H9 (cell line): ENCODE results near the gene TNFSF10. TPM values are rescaled to one million over a fixed set of nuclear protein-coding genes. Genes with fewer than 3 reads are reported as not detected.

Experiments used
- DNase-seq: peaks from one replicate; pipeline ENCODE4 v3.0.0-alpha.2; 2017
- H2AFZ ChIP-seq: one replicate; pipeline ENCODE4 v1.6.1; 2013; ENCODE audit warnings: mild to moderate bottlenecking, low read length, control low read depth, moderate library complexity
- H2AK5ac ChIP-seq: 2 replicates; pipeline ENCODE4 v1.6.1; 2013; ENCODE audit warnings: low read length, control low read depth, mixed read lengths; ENCODE audit not compliant: insufficient read length
- H2BK120ac ChIP-seq: one replicate; pipeline ENCODE4 v1.6.1; 2013; ENCODE audit warnings: low read depth, mild to moderate bottlenecking, low read length, control low read depth, inconsistent platforms; ENCODE audit not compliant: poor library complexity, severe bottlenecking
- H2BK12ac ChIP-seq: 2 replicates; pipeline ENCODE4 v1.6.1; 2013; ENCODE audit warnings: low read length, control low read depth, mixed read lengths, low read depth; ENCODE audit not compliant: insufficient read length
- H2BK15ac ChIP-seq: 2 replicates; pipeline ENCODE4 v1.6.1; 2013; ENCODE audit warnings: low read depth, low read length, control low read depth
- H2BK20ac ChIP-seq: one replicate; pipeline ENCODE4 v1.6.1; 2013; ENCODE audit warnings: low read depth, mild to moderate bottlenecking, low read length, control low read depth, inconsistent platforms; ENCODE audit not compliant: poor library complexity, severe bottlenecking
- H2BK5ac ChIP-seq: 2 replicates; pipeline ENCODE4 v1.6.1; 2013; ENCODE audit warnings: low read length, control low read depth, mixed read lengths; ENCODE audit not compliant: insufficient read length
- H3K14ac ChIP-seq: 2 replicates; pipeline ENCODE4 v1.6.1; 2013; ENCODE audit warnings: low read length, control low read depth; ENCODE audit not compliant: insufficient read depth
- H3K18ac ChIP-seq: 2 replicates; pipeline ENCODE4 v1.6.1; 2013; ENCODE audit warnings: low read depth, mild to moderate bottlenecking, mixed read lengths, low read length, control low read depth; ENCODE audit not compliant: insufficient read length
- H3K23ac ChIP-seq: 2 replicates; pipeline ENCODE4 v1.6.1; 2013; ENCODE audit warnings: low read length, control low read depth, mixed read lengths, low read depth; ENCODE audit not compliant: insufficient read length
- H3K23me2 ChIP-seq: 2 replicates; pipeline ENCODE4 v1.6.1; 2013; ENCODE audit warnings: low read depth, mild to moderate bottlenecking, mixed read lengths, low read length, control low read depth; ENCODE audit not compliant: insufficient read length, poor library complexity, severe bottlenecking
- H3K27ac ChIP-seq: 2 replicates; pipeline ENCODE4 v1.5.1; 2013; ENCODE audit warnings: low read length, control low read depth, mixed read lengths, low read depth; ENCODE audit not compliant: insufficient read length
- H3K27me3 ChIP-seq: 2 replicates; pipeline ENCODE4 v1.6.1; 2013; ENCODE audit warnings: low read length, control low read depth, inconsistent platforms; ENCODE audit not compliant: insufficient read depth
- H3K4ac ChIP-seq: 2 replicates; pipeline ENCODE4 v1.6.1; 2013; ENCODE audit warnings: low read depth, mild to moderate bottlenecking, control low read depth, inconsistent platforms, low read length, moderate library complexity
- H3K4me1 ChIP-seq: 2 replicates; pipeline ENCODE4 v1.6.1; 2013; ENCODE audit warnings: low read length, control low read depth, inconsistent platforms; ENCODE audit not compliant: insufficient read depth
- H3K4me2 ChIP-seq: 2 replicates; pipeline ENCODE4 v1.6.1; 2013; ENCODE audit warnings: low read length, control low read depth, mixed read lengths; ENCODE audit not compliant: insufficient read length, insufficient read depth
- H3K56ac ChIP-seq: 2 replicates; pipeline ENCODE4 v1.6.1; 2013; ENCODE audit warnings: low read depth, mild to moderate bottlenecking, mixed read lengths, low read length, control low read depth; ENCODE audit not compliant: insufficient read length
- H3K79me1 ChIP-seq: 2 replicates; pipeline ENCODE4 v1.6.1; 2013; ENCODE audit warnings: low read depth, mild to moderate bottlenecking, moderate library complexity, low read length, control low read depth, inconsistent platforms; ENCODE audit not compliant: insufficient read depth, poor library complexity, severe bottlenecking
- H3K79me2 ChIP-seq: 2 replicates; pipeline ENCODE4 v1.6.1; 2013; ENCODE audit warnings: low read length, control low read depth, inconsistent platforms; ENCODE audit not compliant: insufficient read depth
- H3K9ac ChIP-seq: 2 replicates; pipeline ENCODE4 v1.6.1; 2013; ENCODE audit warnings: low read length, control low read depth, mixed read lengths; ENCODE audit not compliant: insufficient read length; ENCODE audit errors: extremely low read depth
- H3K9me3 ChIP-seq: one replicate; pipeline ENCODE4 v1.6.1; 2013; ENCODE audit warnings: low read depth, low read length, inconsistent platforms; ENCODE audit not compliant: control insufficient read depth
- H3T11ph ChIP-seq: one replicate; pipeline ENCODE4 v1.6.1; 2013; ENCODE audit warnings: mild to moderate bottlenecking, low read length, control low read depth, inconsistent platforms
- H4K20me1 ChIP-seq: one replicate; pipeline ENCODE4 v1.6.1; 2013; ENCODE audit not compliant: control insufficient read depth, insufficient read length, insufficient read depth
- H4K5ac ChIP-seq: 2 replicates; pipeline ENCODE4 v1.6.1; 2013; ENCODE audit warnings: low read depth, mild to moderate bottlenecking, mixed read lengths, low read length, control low read depth; ENCODE audit not compliant: insufficient read length
- H4K8ac ChIP-seq: replicated peaks from 2 replicates; pipeline ENCODE4 v1.6.1; 2013; ENCODE audit warnings: low read length, control low read depth, mixed read lengths, low read depth; ENCODE audit not compliant: insufficient read length
- H4K91ac ChIP-seq: 2 replicates; pipeline ENCODE4 v1.6.1; 2013; ENCODE audit warnings: low read depth, mild to moderate bottlenecking, moderate library complexity, mixed read lengths, low read length, control low read depth; ENCODE audit not compliant: insufficient read length
- H3K27ac Mint-ChIP-seq, 3 experiments: 2 replicates in 2 of 3; 3 replicates in 1 of 3; pipeline ENCODE4 v1.8.0; 2020 to 2021; ENCODE audit warnings: mixed read lengths in 3 of 3, mild to moderate bottlenecking in 1 of 3, moderate library complexity in 1 of 3
- H3K27me3 Mint-ChIP-seq: 2 replicates; pipeline ENCODE4 v1.8.0; 2021; ENCODE audit warnings: low read depth, mild to moderate bottlenecking, moderate library complexity, mixed read lengths
- H3K36me3 Mint-ChIP-seq, 3 experiments: 2 replicates in 2 of 3; 3 replicates in 1 of 3; pipeline ENCODE4 v1.8.0; 2020 to 2021; ENCODE audit warnings: low read depth in 3 of 3, mixed read lengths in 3 of 3; ENCODE audit not compliant: insufficient read depth in 1 of 3
- H3K4me1 Mint-ChIP-seq, 2 experiments: 2 replicates each; pipeline ENCODE4 v1.8.0; 2020; ENCODE audit warnings: mixed read lengths in 2 of 2
- H3K4me3 Mint-ChIP-seq, 2 experiments: 2 replicates in 1 of 2; 3 replicates in 1 of 2; pipeline ENCODE4 v1.8.0; 2020 to 2021; ENCODE audit warnings: mild to moderate bottlenecking in 2 of 2, mixed read lengths in 2 of 2, moderate library complexity in 1 of 2
- H3K9me3 Mint-ChIP-seq, 2 experiments: 2 replicates in 1 of 2; 3 replicates in 1 of 2; pipeline ENCODE4 v1.8.0; 2020; ENCODE audit warnings: mild to moderate bottlenecking in 2 of 2, mixed read lengths in 2 of 2, moderate library complexity in 1 of 2
- WGBS: extraction: QIAGEN DNeasy Blood & Tissue Kit; methylation state at CpG from one replicate; pipeline ENCODE4 v1.1.7; 2013; ENCODE audit warnings: missing lambda C conversion rate, low lambda C conversion rate, mixed read lengths; ENCODE audit not compliant: insufficient read length; ENCODE audit errors: extremely low coverage; 5-methylcytosine and 5-hydroxymethylcytosine counted together
- total RNA-seq: library from RNA; stranded (reverse); gene quantifications from 2 replicates; pipeline ENCODE4 v1.2.1, GENCODE V29; 2021
- TF ChIP-seq, protein P1 (sequence below): fragments of 200-600 bp; sonication (generic); conservative IDR thresholded peaks from 3 replicates; pipeline ENCODE4 v1.8.0; 2021; ENCODE audit warnings: antibody characterized with exemption, mild to moderate bottlenecking

TNFSF10 gene
- total RNA-seq, 1 experiment from 2014 or later = not detected

GRCh38 chr3:172557515-172558220 is 34.4 kb upstream of the TNFSF10 start:
- Histone ChIP-seq H3K79me2 (no peaks in the 10 kb centered on the region), H4K20me1 (no peaks in the 10 kb centered on the region), H2BK15ac (no peak overlapping the region), H3K27me3 (no peaks in the 10 kb centered on the region), H3K9ac (no peak overlapping the region), H2BK20ac (no peak overlapping the region), H3K56ac (no peak overlapping the region), H3K9me3 (no peaks in the 10 kb centered on the region), H3K14ac (no peak overlapping the region), H2BK5ac (no peak overlapping the region), H3K27ac (no peak overlapping the region), H3K23me2 (no peaks in the 10 kb centered on the region), H3K79me1 (no peaks in the 10 kb centered on the region), H2BK12ac (no peak overlapping the region), H3K4ac (no peak overlapping the region), H3K18ac (no peak overlapping the region), H4K8ac (no peak overlapping the region), H3K4me2 (no peak overlapping the region), H2BK120ac (no peak overlapping the region), H2AK5ac (no peak overlapping the region), H2AFZ (no peak overlapping the region), H3T11ph (no peak overlapping the region), H4K5ac (no peak overlapping the region), H4K91ac (no peak overlapping the region), H3K23ac (no peak overlapping the region), H3K4me1 (no peaks in the 10 kb centered on the region)
- Mint-ChIP-seq H3K9me3 (no peaks in the 10 kb centered on the region), H3K27ac (no peak overlapping the region; a peak in 1 of 7 replicates), H3K36me3 (no peaks in the 10 kb centered on the region), H3K4me1 (peaks cover 2% of the 10 kb centered on the region in 2 experiments), H3K27me3 (no peaks in the 10 kb centered on the region; the same call in 1 of the 2 replicates), H3K4me3 (no peak overlapping the region)
- WGBS = no CpG with 5 or more reads among the region's 3 CpGs
- TF ChIP-seq, protein P1, sequence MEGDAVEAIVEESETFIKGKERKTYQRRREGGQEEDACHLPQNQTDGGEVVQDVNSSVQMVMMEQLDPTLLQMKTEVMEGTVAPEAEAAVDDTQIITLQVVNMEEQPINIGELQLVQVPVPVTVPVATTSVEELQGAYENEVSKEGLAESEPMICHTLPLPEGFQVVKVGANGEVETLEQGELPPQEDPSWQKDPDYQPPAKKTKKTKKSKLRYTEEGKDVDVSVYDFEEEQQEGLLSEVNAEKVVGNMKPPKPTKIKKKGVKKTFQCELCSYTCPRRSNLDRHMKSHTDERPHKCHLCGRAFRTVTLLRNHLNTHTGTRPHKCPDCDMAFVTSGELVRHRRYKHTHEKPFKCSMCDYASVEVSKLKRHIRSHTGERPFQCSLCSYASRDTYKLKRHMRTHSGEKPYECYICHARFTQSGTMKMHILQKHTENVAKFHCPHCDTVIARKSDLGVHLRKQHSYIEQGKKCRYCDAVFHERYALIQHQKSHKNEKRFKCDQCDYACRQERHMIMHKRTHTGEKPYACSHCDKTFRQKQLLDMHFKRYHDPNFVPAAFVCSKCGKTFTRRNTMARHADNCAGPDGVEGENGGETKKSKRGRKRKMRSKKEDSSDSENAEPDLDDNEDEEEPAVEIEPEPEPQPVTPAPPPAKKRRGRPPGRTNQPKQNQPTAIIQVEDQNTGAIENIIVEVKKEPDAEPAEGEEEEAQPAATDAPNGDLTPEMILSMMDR = no peak
- DNase-seq = no peak
